GM21825 (cell line): ENCODE results near the gene MAD1L1.
"Not testable (repeated sequence)": the region's sequence is repeated elsewhere in the genome, so short reads cannot be mapped to it uniquely, and the experiment has no call there.

Experiments used
- ATAC-seq: cut with Tn5 transposase; IDR thresholded peaks from one replicate; pipeline ENCODE4 v1.9.1; 2021; ENCODE audit warnings: mild to moderate bottlenecking, moderate library complexity; ENCODE audit not compliant: unreplicated experiment

Gene MAD1L1

DNA sequence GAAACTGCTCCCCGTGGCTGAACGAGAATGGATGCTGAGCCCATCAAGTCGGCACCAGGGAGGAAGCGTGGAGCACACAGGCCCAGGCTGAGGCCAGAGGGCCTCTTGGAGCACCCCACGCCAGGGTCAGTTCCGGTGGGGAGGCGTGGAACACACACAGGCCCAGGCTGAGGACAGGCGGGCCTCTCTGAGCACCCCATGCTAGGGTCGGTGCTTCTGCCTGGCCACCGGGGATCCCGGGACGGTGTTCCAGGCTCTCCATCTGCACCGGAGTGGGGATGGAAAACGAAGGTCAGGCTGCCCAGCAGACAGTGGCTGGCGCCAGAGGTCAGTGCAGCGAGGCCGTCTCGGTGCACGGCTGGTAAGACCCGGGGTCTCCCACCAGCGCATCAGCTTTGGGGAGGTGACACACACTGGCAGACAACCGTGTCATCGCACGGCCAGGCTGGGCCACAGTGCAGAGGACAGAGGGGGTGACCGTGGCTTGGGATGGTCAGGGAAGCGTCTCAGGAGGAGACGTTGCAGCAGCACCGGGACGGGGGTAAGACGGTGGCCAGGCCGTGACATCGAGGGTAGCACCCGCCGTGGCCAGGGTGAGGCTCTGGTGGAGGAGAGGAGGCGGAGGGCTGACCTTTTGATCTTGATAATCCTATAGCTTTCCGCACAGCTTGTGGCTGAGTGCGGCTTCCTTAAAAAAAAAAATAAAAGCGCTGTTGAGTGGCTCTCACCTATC lies 358.7 kb downstream of the MAD1L1 start:
- ATAC-seq = no peak

DNA sequence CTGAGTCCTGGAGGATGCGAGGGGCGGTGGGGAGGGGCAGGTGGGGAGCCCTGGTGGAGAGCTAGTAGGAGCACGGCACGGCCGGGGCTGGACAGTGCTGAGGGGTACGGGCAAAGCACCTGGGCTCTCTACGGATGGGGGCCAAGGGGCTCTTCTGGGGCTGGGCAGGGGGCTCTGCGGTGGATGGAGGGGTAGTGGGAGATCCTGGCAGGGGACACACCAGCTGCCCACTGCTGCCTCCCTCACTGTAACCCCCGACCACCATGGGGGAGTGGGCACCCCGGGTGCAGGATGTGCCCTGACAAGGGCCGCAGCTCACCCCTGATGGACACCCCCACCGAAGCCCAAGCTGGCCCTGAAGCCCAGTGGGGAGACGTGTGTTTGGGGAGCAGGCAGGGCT lies 359.3 kb downstream of the MAD1L1 start:
- ATAC-seq = no peak

DNA sequence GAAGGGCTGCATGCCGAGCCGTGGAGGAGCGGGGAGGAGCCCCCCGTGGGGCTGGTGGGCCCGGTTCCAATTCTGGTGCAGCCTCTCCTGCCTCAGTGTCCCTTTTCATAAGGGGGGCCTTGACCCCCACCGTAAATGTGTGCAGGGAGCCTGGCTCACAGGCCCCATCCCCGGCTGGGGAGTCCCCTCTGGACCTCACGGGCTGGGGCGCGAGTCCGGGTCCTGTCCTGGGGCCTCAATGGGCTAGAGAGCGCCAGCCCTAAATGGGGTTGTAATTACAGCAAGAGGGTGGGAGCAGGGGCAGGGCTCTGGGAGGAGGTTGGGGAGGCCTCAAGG lies 359.7 kb downstream of the MAD1L1 start:
- ATAC-seq = no peak

DNA sequence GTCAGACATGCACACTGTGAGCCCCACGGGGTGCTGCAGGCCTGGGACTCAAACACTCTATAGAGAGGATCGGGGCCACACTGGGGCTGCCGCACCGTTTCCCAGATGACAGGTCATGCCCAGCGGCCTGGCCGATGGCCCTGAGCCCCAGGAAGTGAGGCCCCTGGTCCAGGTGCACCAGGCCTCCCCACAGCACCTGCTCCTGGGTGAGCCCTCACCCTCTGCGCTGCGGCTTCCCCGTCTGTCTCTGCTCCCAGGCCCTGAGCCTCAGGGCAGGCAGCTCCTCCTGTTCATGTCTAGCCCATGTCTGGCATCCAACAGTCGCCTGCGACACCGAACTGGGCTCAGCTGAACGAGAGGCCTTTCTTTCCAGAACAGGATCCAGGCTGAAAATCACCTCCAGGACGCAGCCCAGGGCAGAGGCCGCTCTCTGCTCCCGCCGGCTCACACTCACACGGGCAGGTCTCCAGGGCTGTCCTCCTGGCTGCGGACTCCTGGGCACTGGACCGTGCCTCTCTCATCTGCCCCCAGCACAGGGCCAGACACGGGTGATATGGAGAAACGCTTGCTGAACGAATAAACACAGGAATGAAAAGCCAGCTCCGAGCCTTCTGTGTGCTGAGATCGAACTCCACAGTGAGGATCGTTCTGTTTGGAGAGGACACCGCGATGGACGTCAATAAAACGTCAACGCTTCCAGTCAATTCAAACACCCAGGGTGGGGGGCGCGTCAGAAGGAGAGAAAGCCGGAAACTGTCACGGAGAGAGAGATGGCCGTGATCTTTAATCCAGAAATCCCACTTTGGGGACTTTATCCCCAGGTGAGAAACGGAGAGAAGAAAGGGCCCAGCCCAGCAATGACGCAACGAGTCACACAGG lies 360.3 kb downstream of the MAD1L1 start:
- ATAC-seq = no peak

DNA sequence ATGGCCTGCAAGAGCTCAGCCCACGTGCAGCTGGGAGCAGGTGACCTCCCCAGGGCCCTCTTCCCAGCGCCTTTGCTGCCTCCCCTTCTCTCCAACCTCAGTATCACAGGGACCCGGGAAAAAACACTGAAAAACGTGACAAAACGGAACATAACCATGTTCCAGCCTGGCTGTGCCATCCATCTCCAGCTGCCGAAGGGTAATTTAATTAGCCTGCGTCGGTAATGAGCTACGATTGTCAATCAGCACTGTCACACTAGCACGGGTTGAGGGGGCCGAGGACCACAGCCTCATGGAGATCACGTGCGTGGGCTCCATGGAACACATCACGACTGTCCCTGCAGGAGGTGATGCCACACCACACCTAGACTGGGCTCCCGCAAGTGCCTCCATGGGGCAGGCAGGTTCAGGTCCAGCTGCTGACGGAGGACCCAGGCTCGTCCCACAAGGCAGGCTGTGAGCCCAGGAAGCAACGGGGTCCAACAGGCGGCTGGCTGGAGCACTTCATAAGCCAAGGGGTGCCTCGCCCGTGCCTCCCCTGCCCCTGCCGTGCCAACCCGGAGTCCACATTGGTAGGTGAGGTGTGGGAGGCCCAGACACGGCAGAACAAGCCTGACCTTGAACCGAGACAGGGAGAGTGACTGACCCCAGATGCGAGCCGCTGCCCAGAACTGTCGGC lies 363.2 kb downstream of the MAD1L1 start:
- ATAC-seq = no peak

DNA sequence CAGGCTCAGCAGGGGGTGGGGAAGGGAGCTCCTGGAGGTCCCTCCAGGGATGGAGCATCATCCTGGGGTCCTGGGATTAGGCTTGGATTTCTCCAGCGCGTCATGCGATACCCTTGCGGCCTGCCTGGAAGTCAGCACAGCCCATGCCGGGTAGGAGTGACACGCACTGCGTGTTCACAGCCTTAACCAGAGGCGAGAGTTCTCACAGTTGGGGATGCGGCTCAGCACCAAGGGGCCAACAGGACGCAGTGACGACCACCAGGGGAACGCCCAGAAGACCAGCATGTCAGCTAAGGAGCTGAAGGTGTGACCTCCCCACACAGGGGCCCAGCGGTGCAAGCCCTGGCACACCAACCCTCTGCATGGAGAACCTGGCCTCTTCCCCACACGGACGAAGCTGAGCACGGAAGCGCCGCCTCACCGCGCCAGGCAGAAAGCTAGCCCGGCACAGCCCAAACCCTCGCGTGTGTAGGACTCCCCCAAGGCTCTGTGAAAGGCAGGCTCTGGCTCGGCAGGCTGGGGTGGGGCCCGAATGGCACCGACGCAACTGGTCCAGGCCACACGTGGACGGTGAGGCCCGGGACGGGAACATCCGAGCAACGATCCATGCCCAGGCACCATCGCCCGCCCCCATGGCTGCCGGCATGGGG lies 364.1 kb downstream of the MAD1L1 start:
- no peak for ATAC-seq

DNA sequence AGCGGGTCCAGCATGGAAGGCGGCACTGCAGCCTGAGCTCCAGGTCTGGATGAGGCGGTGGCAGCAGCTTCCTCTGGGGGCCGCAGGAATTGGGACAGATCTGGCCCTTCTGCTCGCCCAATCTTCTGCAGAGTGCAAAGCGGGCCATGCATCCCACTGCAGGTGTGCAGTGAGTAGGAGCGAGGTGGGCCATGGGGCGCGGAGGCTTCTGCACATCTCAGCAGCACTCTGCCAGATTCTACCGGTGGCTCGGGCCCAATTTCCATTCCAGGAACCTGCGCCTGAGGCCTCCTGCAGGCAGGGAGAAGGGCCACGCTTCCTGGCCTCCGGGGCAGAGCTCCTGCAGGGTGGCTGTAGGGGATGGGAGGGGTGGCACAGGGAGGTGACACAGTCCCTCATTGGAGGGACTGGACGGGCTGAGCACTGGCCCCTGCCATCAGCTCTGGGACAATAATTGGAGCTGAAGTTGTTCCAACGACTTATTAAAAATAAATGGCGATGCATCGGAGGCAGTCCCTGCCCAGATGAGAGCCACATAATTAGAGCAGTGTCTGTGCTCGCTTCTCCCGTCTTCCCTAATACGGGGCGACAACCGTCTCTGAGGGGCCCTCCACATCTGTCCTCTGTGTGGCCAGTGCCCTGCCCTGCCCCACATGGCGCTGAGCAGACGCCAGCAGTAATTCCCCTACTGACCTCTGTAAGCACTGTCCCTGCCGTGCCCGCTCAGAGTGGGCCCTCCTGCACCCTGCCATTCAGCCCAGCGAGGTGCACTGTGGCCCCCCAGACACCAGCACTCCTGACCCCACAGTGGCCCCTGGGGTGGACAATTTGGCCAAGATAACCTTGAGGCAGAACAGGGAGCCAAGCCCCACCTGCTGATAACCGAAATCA lies 365.1 kb downstream of the MAD1L1 start:
- ATAC-seq = no peak

DNA sequence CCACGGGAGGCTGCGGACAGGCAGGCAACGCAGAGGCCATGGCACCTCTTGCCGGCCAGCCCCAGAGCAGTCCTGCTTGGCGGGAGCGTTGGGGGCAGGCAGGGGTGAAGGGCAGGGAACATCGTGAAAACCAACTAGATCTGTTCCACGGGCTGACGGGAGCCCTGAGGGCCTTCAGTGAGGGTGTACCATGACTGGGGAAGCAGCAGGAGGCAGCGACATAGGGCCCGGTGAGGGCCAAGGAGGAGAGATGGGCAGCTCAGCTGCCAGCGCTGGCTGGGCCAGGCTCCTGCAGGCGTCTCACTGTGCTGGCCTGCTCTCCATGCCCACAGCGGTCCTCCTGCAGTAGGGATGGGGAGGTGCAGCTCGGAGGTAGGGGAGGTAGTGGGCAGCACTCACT lies 366.1 kb downstream of the MAD1L1 start:
- no peak for ATAC-seq

DNA sequence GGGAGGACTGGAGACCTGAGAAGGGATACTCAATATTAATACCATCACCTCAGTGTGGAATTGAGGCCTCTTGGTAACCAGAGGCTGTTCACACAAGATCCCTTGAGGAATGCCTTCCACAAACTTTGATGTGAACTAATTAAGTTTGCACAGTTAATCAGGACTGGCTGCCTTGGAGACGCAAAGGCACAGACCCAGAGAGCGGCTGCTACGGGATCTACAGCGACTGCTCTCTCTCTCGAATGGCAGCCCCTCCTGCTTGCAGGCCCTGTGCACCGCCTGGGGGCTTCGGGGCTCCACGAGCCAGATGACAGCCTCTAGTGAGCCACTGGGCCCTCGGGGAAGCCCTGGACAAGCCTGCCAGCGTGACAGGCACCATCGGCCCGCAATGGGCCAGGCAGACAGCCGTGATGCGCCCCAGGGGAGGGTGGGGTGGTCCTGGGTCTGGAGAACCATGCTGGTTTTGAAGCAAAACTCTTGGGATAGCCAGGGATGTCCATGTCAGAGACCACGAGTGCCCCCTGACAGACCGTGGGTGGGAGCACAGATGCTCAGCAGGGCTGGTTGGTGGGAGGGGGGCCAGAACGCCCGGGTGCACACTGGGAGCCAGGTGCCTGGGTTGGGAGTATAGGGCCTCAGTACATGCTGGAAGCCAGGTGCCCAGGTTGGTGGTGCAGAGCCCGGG lies 367.0 kb downstream of the MAD1L1 start:
- no peak for ATAC-seq

DNA sequence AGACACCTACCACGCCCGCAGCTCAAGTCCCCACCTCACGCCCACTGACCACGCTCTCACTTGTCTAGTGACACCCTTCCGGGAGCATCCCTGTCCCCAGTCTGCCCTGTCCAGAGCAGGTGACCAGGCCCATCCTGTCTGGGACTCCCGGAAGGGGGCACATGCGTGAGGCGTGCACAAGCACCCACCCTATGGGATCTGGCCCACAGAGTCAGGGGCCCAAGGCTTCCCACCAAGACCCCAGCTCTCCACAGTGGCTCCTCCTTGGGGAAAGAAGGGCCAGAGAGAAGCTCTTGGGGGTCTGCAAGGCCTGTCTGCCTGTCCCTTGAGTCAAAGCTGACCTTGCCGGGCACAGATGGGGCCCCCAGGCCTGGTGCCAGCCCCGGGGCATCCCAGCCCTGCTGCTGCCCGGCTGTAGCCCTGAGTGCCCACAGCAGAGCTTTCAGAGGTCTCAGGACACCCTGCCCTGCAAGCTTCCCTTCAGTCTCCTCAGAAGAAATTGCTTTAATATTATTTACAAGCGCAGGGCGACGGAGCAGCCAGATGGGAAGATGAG lies 367.7 kb downstream of the MAD1L1 start:
- no peak for ATAC-seq

DNA sequence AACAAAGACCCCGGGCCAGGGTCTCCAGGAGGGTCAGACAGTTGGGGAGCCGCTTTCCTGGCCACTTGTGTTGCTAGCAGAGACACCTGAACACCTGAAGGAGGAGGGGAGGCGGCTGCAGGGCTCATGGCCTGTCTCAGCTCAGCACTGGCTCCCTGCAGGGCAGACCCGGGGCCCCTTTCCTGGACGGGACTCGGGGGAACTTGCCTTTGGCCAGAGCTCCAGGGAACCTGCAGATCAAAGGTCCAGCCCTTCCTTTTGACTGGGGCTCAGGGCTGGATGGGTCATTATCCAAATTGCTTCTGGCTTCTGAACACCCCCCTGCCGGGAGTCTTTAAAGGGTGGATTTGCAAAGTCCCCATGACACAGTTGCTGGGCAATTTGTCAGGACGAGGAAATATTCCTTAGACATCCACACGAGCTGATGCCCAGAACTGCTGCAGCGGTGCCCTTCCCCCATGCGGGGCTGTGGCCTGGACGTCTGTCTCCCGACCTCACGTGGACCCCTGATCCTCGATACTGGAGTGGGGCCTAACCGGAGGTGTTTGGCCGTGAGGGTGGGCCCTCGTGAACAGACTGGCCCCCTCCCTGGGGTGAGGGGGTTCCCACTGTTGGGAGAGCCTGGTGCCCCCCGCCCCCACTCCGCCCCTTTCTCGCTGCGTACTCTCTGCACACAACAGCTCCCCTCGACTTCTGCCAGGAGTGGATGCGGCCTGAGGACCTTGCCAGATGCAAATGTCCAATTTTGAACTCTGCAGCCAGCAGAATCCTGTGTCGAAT lies 368.4 kb downstream of the MAD1L1 start:
- no peak for ATAC-seq

DNA sequence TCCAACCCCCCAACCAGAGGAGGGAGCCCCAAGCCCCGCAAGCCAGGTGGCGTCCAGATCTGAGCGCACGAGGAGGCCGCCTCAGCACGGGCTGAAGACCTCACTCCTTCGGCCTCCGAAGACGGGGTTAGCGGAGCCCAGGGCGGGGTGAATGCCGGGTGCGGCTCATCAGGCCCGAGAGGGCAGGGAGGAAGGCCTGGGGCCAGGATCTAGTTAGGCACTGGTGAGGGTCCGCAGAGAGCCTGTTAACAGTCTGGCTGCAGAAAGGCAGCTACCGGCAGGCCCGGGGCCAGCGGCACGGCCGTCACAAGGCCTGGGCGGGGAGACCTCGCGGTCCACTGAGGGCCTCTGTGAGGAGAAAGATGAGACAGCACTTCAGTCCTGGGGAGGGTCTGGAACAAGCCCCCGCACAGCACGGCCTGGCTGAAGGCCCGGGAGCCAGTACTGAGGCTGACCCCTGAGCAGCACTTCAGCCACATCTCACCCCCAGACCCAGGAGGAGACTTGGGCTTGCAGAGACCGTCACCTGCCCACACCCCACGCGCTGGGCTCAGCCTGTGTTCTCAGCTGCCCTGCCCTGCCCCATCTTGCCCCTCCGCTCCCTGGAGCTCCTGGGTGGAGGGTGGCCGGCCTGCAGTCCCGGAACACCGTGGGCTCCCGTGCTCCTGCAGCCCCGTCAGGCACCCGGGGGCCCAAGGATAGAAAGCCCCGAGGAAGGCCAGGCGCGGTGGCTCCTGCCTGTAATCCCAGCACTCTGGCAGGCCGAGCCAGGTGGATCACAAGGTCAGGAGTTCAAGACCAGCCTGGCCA lies 369.4 kb downstream of the MAD1L1 start:
- ATAC-seq = no peak

DNA sequence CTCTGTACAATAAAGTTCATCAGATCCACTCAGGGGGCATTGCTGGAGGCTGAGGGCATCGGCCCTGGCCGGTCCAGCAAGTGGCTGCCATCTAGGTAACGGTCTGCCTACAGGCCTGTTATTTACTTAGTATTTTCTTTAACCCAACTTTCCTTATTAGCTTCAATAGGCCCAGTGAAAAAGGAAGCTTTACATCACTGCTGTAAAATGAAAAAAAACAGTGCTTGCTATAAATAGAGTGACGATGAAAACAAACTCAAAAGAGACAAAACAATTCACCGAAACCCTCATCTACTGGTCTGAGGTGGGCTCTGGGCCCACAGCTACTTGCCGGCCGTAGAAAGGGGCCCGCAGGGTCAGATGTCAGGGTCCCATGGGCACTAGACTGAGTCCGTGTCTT lies 370.2 kb downstream of the MAD1L1 start:
- ATAC-seq = no peak

DNA sequence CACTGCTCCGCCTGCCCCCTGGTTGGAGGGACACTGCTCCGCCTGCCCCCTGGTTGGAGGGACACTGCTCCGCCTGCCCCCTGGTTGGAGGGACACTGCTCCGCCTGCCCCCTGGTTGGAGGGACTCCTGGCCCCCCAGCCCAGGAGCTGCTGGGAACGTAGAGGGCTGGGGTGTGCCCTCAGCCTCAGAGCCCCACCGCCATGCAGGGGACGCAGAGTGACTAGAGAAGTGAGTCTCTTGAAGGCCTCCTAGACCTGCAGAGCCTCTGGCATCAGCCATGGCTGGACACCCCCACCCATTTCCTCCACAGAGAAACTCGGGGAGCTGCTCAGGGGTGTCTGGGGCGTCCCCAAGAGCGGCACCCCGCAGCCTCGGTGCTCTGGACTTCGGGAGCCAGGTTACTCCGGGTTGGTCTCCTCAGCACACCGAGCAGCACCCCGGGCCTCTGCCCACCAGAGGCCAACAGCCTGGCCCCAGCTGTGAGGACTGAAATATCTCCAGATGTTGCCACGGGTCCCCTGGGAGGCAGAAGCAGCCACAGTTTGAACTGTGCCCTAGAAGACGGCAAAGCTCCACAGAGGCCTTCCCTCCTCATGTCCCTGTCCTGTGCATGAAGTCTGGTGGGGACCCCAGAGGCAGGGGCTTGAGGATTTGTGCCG lies 370.8 kb downstream of the MAD1L1 start:
- ATAC-seq = no peak

DNA sequence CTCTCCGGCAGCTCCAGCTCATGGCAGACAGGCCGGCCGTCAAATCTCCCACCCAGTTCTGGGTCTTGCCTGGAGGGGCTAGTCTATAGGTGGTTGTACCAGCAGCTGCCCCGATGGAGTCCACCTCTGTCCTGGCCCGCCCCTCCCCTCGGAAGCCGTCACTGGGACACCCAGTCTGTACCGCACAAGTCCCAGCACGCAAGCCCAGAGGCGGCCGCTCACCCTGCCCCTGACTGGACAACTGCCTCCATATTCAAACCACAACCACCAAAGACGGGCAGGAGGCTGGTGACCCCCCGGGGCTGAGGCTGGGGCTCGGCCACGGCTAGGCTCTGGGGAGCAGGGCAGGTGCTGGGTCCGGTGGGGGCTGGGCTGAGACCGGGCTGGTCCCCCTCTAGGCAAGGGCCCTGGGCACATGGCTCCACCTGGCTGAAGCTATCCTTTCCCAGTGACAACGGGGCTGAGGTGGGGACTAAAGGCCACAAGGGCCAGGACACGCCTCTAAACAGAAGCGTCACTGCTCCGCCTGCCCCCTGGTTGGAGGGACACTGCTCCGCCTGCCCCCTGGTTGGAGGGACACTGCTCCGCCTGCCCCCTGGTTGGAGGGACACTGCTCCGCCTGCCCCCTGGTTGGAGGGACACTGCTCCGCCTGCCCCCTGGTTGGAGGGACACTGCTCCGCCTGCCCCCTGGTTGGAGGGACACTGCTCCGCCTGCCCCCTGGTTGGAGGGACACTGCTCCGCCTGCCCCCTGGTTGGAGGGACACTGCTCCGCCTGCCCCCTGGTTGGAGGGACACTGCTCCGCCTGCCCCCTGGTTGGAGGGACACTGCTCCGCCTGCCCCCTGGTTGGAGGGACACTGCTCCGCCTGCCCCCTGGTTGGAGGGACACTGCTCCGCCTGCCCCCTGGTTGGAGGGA lies 371.6 kb downstream of the MAD1L1 start:
- not testable (repeated sequence) for ATAC-seq
